ENCODE data around the gene RALBP1. TPM values are rescaled to one million over a fixed set of nuclear protein-coding genes. Genes with fewer than 3 reads are reported as not detected.
"Not testable (repeated sequence)": the region's sequence is repeated elsewhere in the genome, so short reads cannot be mapped to it uniquely, and the experiment has no call there.

Gene RALBP1
- total RNA-seq, 4 donors from 2014 or later: 168 to 213 (median 178) TPM

GRCh38 chr18:9475643-9476591 is 604 bp downstream of the RALBP1 start:
- WGBS: under 1% methylated on average over 14 of the region's 59 CpGs
- DNase-seq (ENCODE audit: low spot score in 2 of 2): peak; percentile 82
- no peaks in the 10 kb centered on the region for H3K9me3 ChIP-seq
- peaks cover 11% of the 10 kb centered on the region for H3K36me3 ChIP-seq
- H3K4me3 ChIP-seq: peak overlapping the region; percentile 95
- H3K27me3 ChIP-seq: no peaks in the 10 kb centered on the region
- H3K4me1 ChIP-seq: peaks cover 30% of the 10 kb centered on the region
- H3K27ac ChIP-seq: peak overlapping the region; percentile 98
- TF ChIP-seq POLR2A (IDR thresholded peaks at IDR 0.05) (no peak), POLR2AphosphoS5 (IDR thresholded peaks at IDR 0.05) (no peak), CTCF (IDR thresholded peaks at IDR 0.05) (no peak), EP300 (IDR thresholded peaks at IDR 0.05) (no peak)

DNA sequence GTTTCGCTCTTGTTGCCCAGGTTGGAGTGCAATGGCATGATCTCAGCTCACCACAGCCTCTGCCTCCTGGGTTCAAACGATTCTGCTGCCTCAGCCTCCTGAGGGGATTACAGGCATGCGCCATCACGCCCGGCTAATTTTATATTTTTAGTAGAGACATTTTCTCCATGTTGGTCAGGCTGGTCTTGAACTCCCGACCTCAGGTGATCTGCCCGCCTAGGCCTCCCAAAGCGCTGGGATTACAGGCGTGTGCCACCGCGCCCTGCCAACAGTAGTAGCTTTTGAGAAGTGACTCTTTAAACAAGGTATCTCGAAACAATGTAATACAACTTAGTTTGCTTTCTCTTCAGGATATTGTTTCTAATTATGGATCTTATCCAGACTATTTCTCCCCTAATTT is 1.6 kb downstream of the RALBP1 start:
- not testable (repeated sequence) for DNase-seq (ENCODE audit: low spot score in 2 of 2); H3K27me3 ChIP-seq; H3K27ac ChIP-seq; H3K9me3 ChIP-seq
- WGBS: 78% methylated on average over 12 of the region's 12 CpGs
- H3K36me3 ChIP-seq: peaks cover 15% of the 10 kb centered on the region
- peak overlapping the region; percentile 95 for H3K4me3 ChIP-seq
- H3K4me1 ChIP-seq: peaks cover 32% of the 10 kb centered on the region

DNA sequence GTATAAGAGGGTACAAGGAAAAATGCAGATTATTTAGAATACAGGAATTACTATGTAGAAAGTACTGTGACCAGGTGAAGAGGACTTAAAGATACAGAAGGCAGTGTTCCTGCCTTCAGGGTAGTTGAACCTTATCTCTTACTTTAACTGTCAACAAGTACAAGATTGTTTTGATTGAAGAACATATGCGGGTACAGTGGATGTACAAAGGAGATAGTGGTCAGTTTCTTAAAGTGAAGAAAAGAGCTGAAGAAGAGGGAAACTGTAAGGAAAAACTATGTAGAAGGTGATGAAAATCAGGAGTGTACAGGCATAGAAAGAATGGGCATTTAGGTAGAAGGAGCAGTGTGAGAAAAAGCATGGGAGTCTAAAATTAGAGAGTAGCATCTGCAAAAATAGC is 2.2 kb downstream of the RALBP1 start:
- DNase-seq (ENCODE audit: low spot score in 2 of 2): no peak
- peak overlapping the region; percentile 95 for H3K4me3 ChIP-seq
- 44% methylated on average over 1 of the region's 1 CpG for WGBS

DNA sequence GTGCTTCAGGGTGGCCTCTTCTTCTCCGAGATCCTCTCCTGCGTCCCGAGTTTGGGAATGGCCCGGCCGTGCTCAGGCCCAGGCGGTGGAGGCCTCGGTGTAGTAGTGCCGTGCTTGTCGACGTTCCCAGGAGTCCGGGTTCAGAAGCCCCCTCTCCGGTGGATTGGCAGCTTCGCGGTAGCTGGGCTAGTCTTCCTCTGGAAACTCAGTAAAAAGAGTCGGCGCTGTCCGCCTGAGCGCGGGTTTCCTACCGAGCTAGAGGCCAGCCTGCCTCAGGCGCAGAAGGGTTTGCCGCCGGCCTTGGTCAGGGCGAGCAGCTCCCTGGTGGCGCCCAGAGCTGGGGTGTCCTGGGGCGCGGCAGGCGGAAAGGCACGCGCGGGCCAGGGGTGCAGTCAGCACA is 3.2 kb downstream of the RALBP1 start:
- H3K27me3 ChIP-seq: no peaks in the 10 kb centered on the region
- 96% methylated on average over 23 of the region's 31 CpGs for WGBS
- TF ChIP-seq EP300 (IDR thresholded peaks at IDR 0.05): no peak
- TF ChIP-seq POLR2A (IDR thresholded peaks at IDR 0.05): no peak
- no peak for TF ChIP-seq POLR2AphosphoS5 (IDR thresholded peaks at IDR 0.05)
- no peak for TF ChIP-seq CTCF (IDR thresholded peaks at IDR 0.05)
- H3K36me3 ChIP-seq: peaks cover 15% of the 10 kb centered on the region
- H3K9me3 ChIP-seq: no peaks in the 10 kb centered on the region
- no peak for DNase-seq (ENCODE audit: low spot score in 2 of 2)
- H3K27ac ChIP-seq: no peak overlapping the region
- H3K4me3 ChIP-seq: no peak overlapping the region
- peaks cover 42% of the 10 kb centered on the region for H3K4me1 ChIP-seq

More for the DNA sequence above, 2.2 kb downstream of the RALBP1 start:
- Histone ChIP-seq H3K27ac (no peak overlapping the region), H3K36me3 (peaks cover 15% of the 10 kb centered on the region), H3K4me1 (peaks cover 38% of the 10 kb centered on the region), H3K27me3 (no peaks in the 10 kb centered on the region), H3K9me3 (no peaks in the 10 kb centered on the region)
- TF ChIP-seq CTCF (IDR thresholded peaks at IDR 0.05) (no peak), EP300 (IDR thresholded peaks at IDR 0.05) (no peak), POLR2A (IDR thresholded peaks at IDR 0.05) (no peak), POLR2AphosphoS5 (IDR thresholded peaks at IDR 0.05) (no peak)

DNA sequence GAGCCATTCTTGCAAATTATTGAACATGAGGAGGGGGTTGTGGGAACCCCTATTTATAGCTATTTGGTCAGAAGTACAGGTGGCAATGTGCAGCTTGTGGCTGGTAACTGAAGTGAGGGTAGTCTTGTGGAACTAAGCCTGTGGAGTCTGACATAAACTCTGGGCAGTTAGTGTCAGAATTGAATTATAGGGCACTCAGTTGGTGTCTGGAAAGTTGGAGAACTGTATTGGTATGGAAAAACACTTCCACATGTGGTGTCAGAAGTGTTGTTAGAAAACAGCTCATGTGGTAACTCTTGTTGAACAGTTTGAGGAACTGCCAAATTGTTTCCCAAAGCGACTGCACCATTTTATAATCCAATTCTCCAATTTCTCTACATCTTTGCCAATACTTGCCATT is 7.5 kb downstream of the RALBP1 start:
- no peak overlapping the region for H3K27ac ChIP-seq
- H3K4me1 ChIP-seq: peaks cover 16% of the 10 kb centered on the region
- H3K9me3 ChIP-seq: no peaks in the 10 kb centered on the region
- H3K36me3 ChIP-seq: peaks cover 18% of the 10 kb centered on the region
- no peaks in the 10 kb centered on the region for H3K27me3 ChIP-seq
- WGBS: 71% methylated on average over 1 of the region's 1 CpG
- DNase-seq (ENCODE audit: low spot score in 2 of 2): no peak
- H3K4me3 ChIP-seq: no peak overlapping the region
- TF ChIP-seq POLR2A (IDR thresholded peaks at IDR 0.05): no peak
- TF ChIP-seq CTCF (IDR thresholded peaks at IDR 0.05): no peak
- no peak for TF ChIP-seq POLR2AphosphoS5 (IDR thresholded peaks at IDR 0.05)
- TF ChIP-seq EP300 (IDR thresholded peaks at IDR 0.05): no peak
